ENCODE measurements around the gene TRAPPC8. TPM values are rescaled to one million over a fixed set of nuclear protein-coding genes. Genes with fewer than 3 reads are reported as not detected.

The TRAPPC8 gene
- total RNA-seq, 2 experiments from 2014 or later, result 24.4 to 26.3 TPM

GRCh38 chr18:31978616-31979015 is 35.7 kb upstream of the TRAPPC8 start:
- H3K4me1 Mint-ChIP-seq (ENCODE audit: low read depth), result peaks cover 10% of the 10 kb centered on the region
- H3K4me3 Mint-ChIP-seq, result no peak overlapping the region
- DNase-seq (no peak), ATAC-seq (ENCODE audit: poor library complexity) (no peak)
- ChIA-PET POLR2A (no interaction called here), CTCF (no interaction called here)
- peaks cover 7% of the 10 kb centered on the region for H3K36me3 Mint-ChIP-seq (ENCODE audit: low read depth)
- Histone ChIP-seq H3K4me1 (ENCODE audit: insufficient read depth, low read length) (peaks cover 9% of the 10 kb centered on the region), H3K27me3 (ENCODE audit: control insufficient read depth in 1 of 2, insufficient read depth in 2 of 2, low read length in 2 of 2) (no peaks in the 10 kb centered on the region), H3K27ac (ENCODE audit: low read depth in 1 of 2, low read length in 2 of 2) (no peak overlapping the region), H3K4me3 (ENCODE audit: low read length) (no peak overlapping the region), H3K9me3 (ENCODE audit: control insufficient read depth in 1 of 2, insufficient read depth in 1 of 2, low read length in 2 of 2) (peaks cover 16 to 29% of the 10 kb centered on the region in 2 experiments), H3K36me3 (ENCODE audit: insufficient read depth, low read length) (no peaks in the 10 kb centered on the region)
- intact Hi-C loops (cut with DNase I, micrococcal nuclease), result loop anchor here (5.0 kb wide), 3 partner anchors 39 to 421 kb away; partner anchors contain the start of gene RNF125 (in 1 of the 2)
- no peaks in the 10 kb centered on the region for H3K27me3 Mint-ChIP-seq
- H3K27ac Mint-ChIP-seq, result no peak overlapping the region
- peaks cover 14% of the 10 kb centered on the region for H3K9me3 Mint-ChIP-seq
- TF ChIP-seq CTCF (IDR thresholded peaks at IDR 0.05), result no peak

DNA sequence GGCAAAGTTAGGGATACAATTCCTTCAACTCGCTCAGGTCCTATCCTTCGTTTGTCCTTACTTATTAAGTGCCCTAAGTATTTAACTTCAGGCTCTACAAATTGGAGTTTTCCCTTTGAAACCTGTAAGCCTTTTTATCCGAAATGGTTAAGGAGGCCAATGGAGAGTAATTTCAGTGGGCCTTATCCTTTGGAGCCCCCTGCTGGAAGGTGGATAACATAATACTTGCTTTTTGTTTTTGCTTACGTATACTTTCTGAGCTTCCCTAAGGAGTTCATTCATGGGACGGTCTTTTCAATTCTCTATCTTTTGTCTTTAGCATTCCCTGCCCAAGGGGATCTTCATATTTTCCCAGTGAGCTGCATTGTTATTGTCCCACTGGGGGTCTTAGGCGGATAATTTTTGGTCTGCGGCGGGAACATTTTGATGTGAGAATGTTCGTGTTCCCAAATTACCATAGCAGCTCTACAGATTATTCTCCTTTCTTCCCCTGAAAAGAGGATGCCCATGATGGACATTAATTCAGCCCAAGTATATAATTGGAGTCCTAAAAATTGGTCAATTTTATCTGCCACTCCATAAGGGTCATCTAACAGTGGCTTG is 34.4 kb upstream of the TRAPPC8 start:
- POLR2A ChIA-PET, result interaction anchor here (1.9 kb wide), 1 partner anchor 41 kb away, joined by 6 read pairs; the partner anchor contains the start of gene RNF125
- DNase-seq (peak in 8 of 14 experiments; percentile 4 to 63 (median 32)), ATAC-seq (ENCODE audit: poor library complexity) (no peak)
- H3K27ac ChIP-seq (ENCODE audit: low read depth in 1 of 2, low read length in 2 of 2), result no peak overlapping the region
- Mint-ChIP-seq H3K27ac (no peak overlapping the region), H3K36me3 (ENCODE audit: low read depth) (peaks cover 7% of the 10 kb centered on the region), H3K4me3 (no peak overlapping the region), H3K9me3 (peaks cover 14% of the 10 kb centered on the region), H3K4me1 (ENCODE audit: low read depth) (no peaks in the 10 kb centered on the region), H3K27me3 (no peaks in the 10 kb centered on the region)
- intact Hi-C loops (cut with DNase I, micrococcal nuclease), result loop anchor here (5.0 kb wide), 3 partner anchors 40 to 420 kb away; partner anchors contain the start of gene RNF125 (in 1 of the 2)
- H3K4me1 ChIP-seq (ENCODE audit: insufficient read depth, low read length), result no peaks in the 10 kb centered on the region
- peak; percentile 68 for TF ChIP-seq CTCF (IDR thresholded peaks at IDR 0.05)
- CTCF ChIA-PET, result interaction anchor here (0.6 to 1.4 kb wide), 10 partner anchors 9 to 255 kb away, joined by 3 to 5 read pairs (median 3); no protein-coding TSS in a partner anchor
- no peaks in the 10 kb centered on the region for H3K36me3 ChIP-seq (ENCODE audit: insufficient read depth, low read length)
- H3K27me3 ChIP-seq (ENCODE audit: control insufficient read depth in 1 of 2, insufficient read depth in 2 of 2, low read length in 2 of 2), result no peaks in the 10 kb centered on the region
- H3K9me3 ChIP-seq (ENCODE audit: control insufficient read depth in 1 of 2, insufficient read depth in 1 of 2, low read length in 2 of 2), result peaks cover 28 to 39% of the 10 kb centered on the region in 2 experiments
- H3K4me3 ChIP-seq (ENCODE audit: low read length), result no peak overlapping the region

DNA sequence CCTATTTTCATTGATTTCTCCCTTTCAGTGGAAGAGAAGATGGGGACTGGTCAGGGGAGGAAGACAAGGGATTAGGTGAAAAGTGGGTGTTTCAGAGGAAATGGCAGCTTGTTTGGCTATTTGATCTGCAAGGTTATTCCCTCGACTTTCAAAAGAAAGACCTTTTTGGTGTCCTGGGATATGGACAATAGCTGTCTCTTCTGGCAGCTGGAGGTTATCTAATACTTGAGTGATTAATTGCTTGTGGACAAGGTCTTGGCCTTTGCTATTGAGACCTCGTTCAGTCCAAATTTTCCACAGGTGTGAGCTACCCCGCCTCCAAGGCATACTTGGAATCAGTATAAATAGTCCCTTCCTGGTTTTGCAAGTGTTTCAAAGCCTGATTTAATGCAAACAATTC is 33.3 kb upstream of the TRAPPC8 start:
- Mint-ChIP-seq H3K27me3 (no peaks in the 10 kb centered on the region), H3K36me3 (ENCODE audit: low read depth) (peaks cover 7% of the 10 kb centered on the region), H3K4me3 (no peak overlapping the region), H3K9me3 (peaks cover 14% of the 10 kb centered on the region), H3K4me1 (ENCODE audit: low read depth) (no peaks in the 10 kb centered on the region), H3K27ac (no peak overlapping the region)
- no peak for DNase-seq
- Histone ChIP-seq H3K9me3 (ENCODE audit: control insufficient read depth in 1 of 2, insufficient read depth in 1 of 2, low read length in 2 of 2) (peaks cover 33 to 42% of the 10 kb centered on the region in 2 experiments), H3K27ac (ENCODE audit: low read depth in 1 of 2, low read length in 2 of 2) (no peak overlapping the region), H3K27me3 (ENCODE audit: control insufficient read depth in 1 of 2, insufficient read depth in 2 of 2, low read length in 2 of 2) (no peaks in the 10 kb centered on the region), H3K4me3 (ENCODE audit: low read length) (no peak overlapping the region), H3K4me1 (ENCODE audit: insufficient read depth, low read length) (no peaks in the 10 kb centered on the region), H3K36me3 (ENCODE audit: insufficient read depth, low read length) (no peaks in the 10 kb centered on the region)
- no peak for TF ChIP-seq CTCF (IDR thresholded peaks at IDR 0.05)
- intact Hi-C loops (cut with DNase I, micrococcal nuclease), result loop anchor here (5.0 kb wide), 3 partner anchors 41 to 419 kb away; partner anchors contain the start of gene RNF125 (in 1 of the 2)
- POLR2A ChIA-PET, result interaction anchor here (1.9 kb wide), 1 partner anchor 42 kb away, joined by 6 read pairs; the partner anchor contains the start of gene RNF125
- ATAC-seq (ENCODE audit: poor library complexity), result no peak
- CTCF ChIA-PET, result interaction anchor here (1.2 to 1.4 kb wide), 3 partner anchors 42 to 135 kb away, joined by 3 read pairs; no protein-coding TSS in a partner anchor

Measured in CD4-positive, alpha-beta T cell (primary cell).